ENCODE results near the gene DOCK2.

Gene DOCK2

GRCh38 chr5:170126626-170127025, 489.6 kb downstream of the DOCK2 start:
- TF ChIP-seq CTCF (IDR thresholded peaks at IDR 0.05; ENCODE audit: extremely low read depth, missing control alignments), result no peak
- no peak for DNase-seq (ENCODE audit: low spot score)

GRCh38 chr5:170131235-170131634, 494.2 kb downstream of the DOCK2 start:
- DNase-seq (ENCODE audit: low spot score), result no peak
- no peak for TF ChIP-seq CTCF (IDR thresholded peaks at IDR 0.05; ENCODE audit: extremely low read depth, missing control alignments)

- no peak for TF ChIP-seq CTCF (IDR thresholded peaks at IDR 0.05; ENCODE audit: extremely low read depth, missing control alignments)
- DNase-seq (ENCODE audit: low spot score), result no peak
These were observed 495.3 kb downstream of the DOCK2 start for GRCh38 chr5:170132269-170132975.
